Measurements from ENCODE around the gene CEBPA.
"Not testable (repeated sequence)": the region's sequence is repeated elsewhere in the genome, so short reads cannot be mapped to it uniquely, and the experiment has no call there.

CEBPA gene

DNA sequence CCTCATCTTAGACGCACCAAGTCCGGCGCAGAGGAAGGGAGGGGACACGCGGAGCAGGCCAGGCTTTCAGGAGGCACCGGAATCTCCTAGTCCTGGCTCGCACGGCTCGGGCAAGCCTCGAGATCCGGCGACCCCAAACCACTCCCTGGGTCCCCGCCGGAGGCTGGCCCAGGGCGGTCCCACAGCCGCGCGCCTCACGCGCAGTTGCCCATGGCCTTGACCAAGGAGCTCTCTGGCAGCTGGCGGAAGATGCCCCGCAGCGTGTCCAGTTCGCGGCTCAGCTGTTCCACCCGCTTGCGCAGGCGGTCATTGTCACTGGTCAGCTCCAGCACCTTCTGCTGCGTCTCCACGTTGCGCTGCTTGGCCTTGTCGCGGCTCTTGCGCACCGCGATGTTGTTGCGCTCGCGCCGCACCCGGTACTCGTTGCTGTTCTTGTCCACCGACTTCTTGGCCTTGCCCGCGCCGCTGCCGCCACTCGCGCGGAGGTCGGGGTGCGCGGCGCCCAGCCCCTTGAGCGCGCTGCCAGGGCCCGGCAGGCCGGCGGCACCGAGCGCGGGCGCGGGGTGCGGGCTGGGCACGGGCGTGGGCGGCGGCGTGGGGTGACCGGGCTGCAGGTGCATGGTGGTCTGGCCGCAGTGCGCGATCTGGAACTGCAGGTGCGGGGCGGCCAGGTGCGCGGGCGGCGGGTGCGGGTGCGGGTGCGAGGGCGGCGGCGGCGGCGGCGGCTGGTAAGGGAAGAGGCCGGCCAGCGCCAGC is 1.0 kb downstream of the CEBPA start:
- H3K27ac Mint-ChIP-seq, result peak overlapping the region; percentile 93
- peaks cover 41% of the 10 kb centered on the region for H3K36me3 Mint-ChIP-seq (ENCODE audit: low read depth)
- intact Hi-C loops (cut with micrococcal nuclease), result loop anchor here (5.0 kb wide), 2 partner anchors 54 to 106 kb away; no protein-coding TSS in a partner anchor
- H3K4me1 Mint-ChIP-seq (ENCODE audit: low read depth), result peaks cover 60% of the 10 kb centered on the region
- no peaks in the 10 kb centered on the region for H3K9me3 Mint-ChIP-seq
- no peaks in the 10 kb centered on the region for H3K27me3 Mint-ChIP-seq
- H3K4me3 Mint-ChIP-seq, result peak overlapping the region; percentile 97

DNA sequence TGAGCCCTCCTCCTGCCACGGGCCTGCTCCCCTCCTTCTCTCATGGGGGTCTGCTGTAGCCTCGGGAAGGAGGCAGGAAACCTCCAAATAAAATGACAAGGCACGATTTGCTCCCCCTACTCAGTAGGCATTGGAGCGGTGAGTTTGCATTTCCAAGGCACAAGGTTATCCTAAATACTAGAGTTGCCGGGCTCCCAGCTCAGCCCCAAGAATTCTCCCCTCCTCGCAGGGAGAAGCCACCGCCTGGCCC is 1.5 kb downstream of the CEBPA start:
- intact Hi-C loops (cut with micrococcal nuclease), result loop anchor here (5.0 kb wide), 2 partner anchors 54 to 106 kb away; no protein-coding TSS in a partner anchor
- no peaks in the 10 kb centered on the region for H3K27me3 Mint-ChIP-seq
- peaks cover 41% of the 10 kb centered on the region for H3K36me3 Mint-ChIP-seq (ENCODE audit: low read depth)
- peak overlapping the region; percentile 93 for H3K27ac Mint-ChIP-seq
- no peaks in the 10 kb centered on the region for H3K9me3 Mint-ChIP-seq
- H3K4me1 Mint-ChIP-seq (ENCODE audit: low read depth), result peaks cover 60% of the 10 kb centered on the region
- peak overlapping the region; percentile 97 for H3K4me3 Mint-ChIP-seq

DNA sequence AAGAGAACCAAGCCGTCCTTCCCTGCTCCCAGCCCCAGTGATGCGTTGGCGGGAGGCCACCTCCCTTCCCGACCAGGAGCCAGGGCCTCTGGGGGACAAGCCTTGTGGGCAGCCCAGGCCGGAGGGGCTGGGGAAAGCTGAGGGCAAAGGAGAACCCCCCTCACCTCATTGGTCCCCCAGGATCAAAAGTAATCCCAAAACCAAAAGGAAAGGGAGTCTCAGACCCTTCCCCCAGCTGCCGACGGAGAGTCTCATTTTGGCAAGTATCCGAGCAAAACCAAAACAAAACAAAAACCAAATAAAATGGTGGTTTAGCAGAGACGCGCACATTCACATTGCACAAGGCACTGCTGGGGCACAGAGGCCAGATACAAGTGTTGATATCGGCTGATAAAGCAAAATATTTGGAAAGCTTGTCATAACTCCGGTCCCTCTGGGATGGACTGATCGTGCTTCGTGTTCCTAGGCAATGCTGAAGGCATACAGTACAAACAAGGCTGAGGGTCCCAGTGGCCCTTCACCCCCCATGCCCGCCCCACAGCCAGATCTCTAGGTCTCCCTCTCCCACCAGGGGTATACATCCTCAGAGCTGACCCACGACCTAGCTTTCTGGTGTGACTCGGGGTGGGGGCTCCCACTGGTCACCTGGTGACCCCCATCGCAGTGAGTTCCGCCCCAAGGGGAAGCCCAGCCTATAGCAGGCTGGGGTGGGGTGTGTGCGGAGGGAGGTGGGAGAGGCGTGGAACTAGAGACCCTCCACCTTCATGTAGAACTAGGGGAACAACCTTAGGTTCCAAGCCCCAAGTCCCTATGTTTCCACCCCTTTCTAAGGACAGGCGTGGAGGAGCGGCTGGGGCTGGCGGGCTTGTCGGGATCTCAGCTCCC is 2.1 kb downstream of the CEBPA start:
- intact Hi-C loops (cut with micrococcal nuclease), result loop anchor here (5.0 kb wide), 2 partner anchors 53 to 107 kb away; no protein-coding TSS in a partner anchor
- Mint-ChIP-seq H3K36me3 (ENCODE audit: low read depth) (peaks cover 41% of the 10 kb centered on the region), H3K27me3 (no peaks in the 10 kb centered on the region), H3K27ac (peak overlapping the region; percentile 93), H3K9me3 (no peaks in the 10 kb centered on the region), H3K4me1 (ENCODE audit: low read depth) (peaks cover 60% of the 10 kb centered on the region), H3K4me3 (peak overlapping the region; percentile 97)

GRCh38 chr19:33299051-33299688 is 3.2 kb downstream of the CEBPA start:
- Mint-ChIP-seq H3K9me3 (no peaks in the 10 kb centered on the region), H3K4me1 (ENCODE audit: low read depth) (peaks cover 57% of the 10 kb centered on the region), H3K27ac (peak overlapping the region; percentile 93), H3K36me3 (ENCODE audit: low read depth) (peaks cover 41% of the 10 kb centered on the region), H3K27me3 (no peaks in the 10 kb centered on the region), H3K4me3 (peak overlapping the region; percentile 97)
- intact Hi-C loops (cut with micrococcal nuclease), result loop anchor here (5.0 kb wide), 1 partner anchor 37 kb away; no protein-coding TSS in a partner anchor

GRCh38 chr19:33298146-33298911 is 4.0 kb downstream of the CEBPA start:
- no peaks in the 10 kb centered on the region for H3K27me3 Mint-ChIP-seq
- peaks cover 41% of the 10 kb centered on the region for H3K36me3 Mint-ChIP-seq (ENCODE audit: low read depth)
- peaks cover 61% of the 10 kb centered on the region for H3K4me1 Mint-ChIP-seq (ENCODE audit: low read depth)
- peak overlapping the region; percentile 93 for H3K27ac Mint-ChIP-seq
- H3K4me3 Mint-ChIP-seq, result peak overlapping the region; percentile 97
- no peaks in the 10 kb centered on the region for H3K9me3 Mint-ChIP-seq
- intact Hi-C loops (cut with micrococcal nuclease), result loop anchor here (5.0 kb wide), 1 partner anchor 36 kb away; no protein-coding TSS in a partner anchor

DNA sequence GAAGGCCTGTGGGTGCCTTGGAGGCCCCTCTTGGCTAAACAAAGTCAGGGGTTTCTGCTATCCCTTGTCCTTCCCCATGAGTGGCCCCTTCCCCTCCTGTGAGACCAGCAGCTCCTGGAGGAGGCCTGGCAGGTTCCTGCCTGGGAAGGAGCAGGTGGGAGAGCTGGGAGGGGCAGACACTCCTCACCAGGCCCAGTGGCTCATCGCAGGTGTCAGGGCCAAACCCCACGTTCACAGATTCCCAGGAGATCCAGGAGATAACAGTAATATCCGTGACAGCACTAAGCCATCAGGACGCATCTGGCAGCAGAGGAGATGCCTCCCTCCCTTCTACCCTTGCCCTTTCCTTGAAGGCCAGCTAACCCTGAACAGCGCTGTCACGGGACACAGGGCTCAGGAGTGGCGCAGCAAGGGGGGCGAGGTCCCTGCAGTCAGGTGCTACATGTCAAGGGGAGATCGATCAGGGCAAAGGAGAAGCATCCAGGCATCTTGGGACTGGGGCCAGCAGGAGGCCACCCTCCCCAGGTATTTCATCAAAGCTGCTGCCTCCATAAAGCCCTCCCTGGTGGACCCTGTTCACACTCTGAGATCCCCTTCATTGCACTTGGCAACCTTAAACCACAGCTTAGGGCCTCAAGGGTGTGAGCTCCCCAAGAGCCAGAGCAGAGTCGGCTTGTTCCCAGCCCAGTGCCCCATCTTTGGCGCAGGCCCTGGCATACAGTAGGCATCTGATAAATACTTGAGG is 4.8 kb downstream of the CEBPA start:
- peaks cover 68% of the 10 kb centered on the region for H3K4me1 Mint-ChIP-seq (ENCODE audit: low read depth)
- H3K27me3 Mint-ChIP-seq, result no peaks in the 10 kb centered on the region
- peaks cover 33% of the 10 kb centered on the region for H3K36me3 Mint-ChIP-seq (ENCODE audit: low read depth)
- intact Hi-C loops (cut with micrococcal nuclease), result loop anchor here (5.0 kb wide), 1 partner anchor 35 kb away; no protein-coding TSS in a partner anchor
- H3K9me3 Mint-ChIP-seq, result no peaks in the 10 kb centered on the region
- H3K27ac Mint-ChIP-seq, result peak overlapping the region; percentile 93
- no peak overlapping the region for H3K4me3 Mint-ChIP-seq

DNA sequence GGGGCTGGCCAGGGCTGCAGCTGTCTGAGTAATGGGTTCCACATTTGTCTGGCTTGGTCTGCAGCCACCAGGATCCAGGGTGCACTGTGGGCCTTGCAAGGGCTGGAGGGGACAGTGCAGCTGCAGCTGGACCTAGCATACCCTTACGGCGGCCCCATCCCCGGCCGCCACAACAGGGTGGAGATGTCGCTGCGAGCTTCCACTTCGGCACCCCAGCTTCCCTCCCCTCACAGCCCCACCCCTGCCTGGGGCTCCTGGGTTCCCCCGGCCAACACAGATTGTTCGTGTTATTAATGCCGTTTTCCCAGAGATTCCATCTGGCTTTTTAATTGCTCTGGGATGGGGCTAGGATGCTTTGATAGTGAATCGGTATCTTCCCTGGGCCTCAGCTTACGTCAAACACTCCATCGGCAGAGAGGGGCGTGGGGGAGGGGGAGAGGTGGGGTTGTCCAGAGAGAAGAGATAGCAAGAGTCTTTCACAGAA is 5.8 kb downstream of the CEBPA start:
- Mint-ChIP-seq H3K27ac (peak overlapping the region; percentile 93), H3K36me3 (ENCODE audit: low read depth) (peaks cover 33% of the 10 kb centered on the region), H3K4me3 (no peak overlapping the region), H3K9me3 (no peaks in the 10 kb centered on the region), H3K27me3 (no peaks in the 10 kb centered on the region), H3K4me1 (ENCODE audit: low read depth) (peaks cover 79% of the 10 kb centered on the region)
- intact Hi-C loops (cut with micrococcal nuclease), result loop anchor here (5.0 kb wide), 1 partner anchor 34 kb away; no protein-coding TSS in a partner anchor

GRCh38 chr19:33295621-33296487 is 6.5 kb downstream of the CEBPA start:
- peak overlapping the region; percentile 93 for H3K27ac Mint-ChIP-seq

DNA sequence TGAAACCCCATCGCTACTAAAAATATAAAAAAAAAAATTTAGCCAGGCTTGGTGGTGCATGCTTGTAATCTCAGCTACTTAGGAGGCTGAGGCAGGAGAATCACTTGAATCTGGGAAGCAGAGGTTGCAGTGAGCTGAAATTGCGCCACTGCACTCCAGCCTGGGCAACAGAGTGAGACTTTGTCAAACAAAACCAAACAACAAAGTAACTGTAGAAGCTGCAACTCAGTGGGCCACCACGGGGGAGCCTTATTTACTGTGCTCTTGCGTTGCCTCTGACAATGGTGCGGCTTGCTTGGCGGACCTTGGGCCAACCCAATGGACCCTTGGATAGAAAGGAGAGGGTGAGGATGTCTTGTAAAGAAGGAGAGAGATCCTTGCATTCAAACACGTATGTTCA is 7.3 kb downstream of the CEBPA start:
- intact Hi-C loops (cut with micrococcal nuclease), result loop anchor here (5.0 kb wide), 1 partner anchor 33 kb away; no protein-coding TSS in a partner anchor
- H3K27me3 Mint-ChIP-seq, H3K4me3 Mint-ChIP-seq, H3K9me3 Mint-ChIP-seq: not testable (repeated sequence)
- peak overlapping the region; percentile 93 for H3K27ac Mint-ChIP-seq
- H3K4me1 Mint-ChIP-seq (ENCODE audit: low read depth), result peaks cover 94% of the 10 kb centered on the region
- peaks cover 18% of the 10 kb centered on the region for H3K36me3 Mint-ChIP-seq (ENCODE audit: low read depth)

More at GRCh38 chr19:33295621-33296487, 6.5 kb downstream of the CEBPA start:
- H3K36me3 Mint-ChIP-seq (ENCODE audit: low read depth), result peaks cover 26% of the 10 kb centered on the region
- intact Hi-C loops (cut with micrococcal nuclease), result loop anchor here (5.0 kb wide), 1 partner anchor 34 kb away; no protein-coding TSS in a partner anchor
- no peaks in the 10 kb centered on the region for H3K9me3 Mint-ChIP-seq
- peaks cover 86% of the 10 kb centered on the region for H3K4me1 Mint-ChIP-seq (ENCODE audit: low read depth)
- H3K4me3 Mint-ChIP-seq, result no peak overlapping the region
- H3K27me3 Mint-ChIP-seq, result no peaks in the 10 kb centered on the region

GRCh38 chr19:33294058-33294798 is 8.1 kb downstream of the CEBPA start:
- intact Hi-C loops (cut with micrococcal nuclease), result no loop called here
- no peaks in the 10 kb centered on the region for H3K27me3 Mint-ChIP-seq
- peaks cover 98% of the 10 kb centered on the region for H3K4me1 Mint-ChIP-seq (ENCODE audit: low read depth)
- H3K4me3 Mint-ChIP-seq, result no peak overlapping the region
- peaks cover under 1% of the 10 kb centered on the region for H3K9me3 Mint-ChIP-seq
- H3K27ac Mint-ChIP-seq, result peak overlapping the region; percentile 92
- peaks cover 10% of the 10 kb centered on the region for H3K36me3 Mint-ChIP-seq (ENCODE audit: low read depth)

GRCh38 chr19:33293255-33294057 is 8.9 kb downstream of the CEBPA start:
- intact Hi-C loops (cut with micrococcal nuclease), result no loop called here
- peak overlapping the region; percentile 22 for H3K4me3 Mint-ChIP-seq
- no peaks in the 10 kb centered on the region for H3K27me3 Mint-ChIP-seq
- peak overlapping the region; percentile 92 for H3K27ac Mint-ChIP-seq
- H3K36me3 Mint-ChIP-seq (ENCODE audit: low read depth), result peaks cover 2% of the 10 kb centered on the region
- peaks cover 96% of the 10 kb centered on the region for H3K4me1 Mint-ChIP-seq (ENCODE audit: low read depth)
- peaks cover 8% of the 10 kb centered on the region for H3K9me3 Mint-ChIP-seq

Measured in dendritic cell treated with granulocyte-macrophage colony-stimulating factor and Interleukin-4, amounts not matched to agents 40 ng/mL and 50 ng/mL, for 4 days (primary cell).